Body of pancreas (tissue), 4 donors: ENCODE measurements around the gene TMEM132C.

Experiments used
- CTCF ChIP-seq, 7 experiments: fragments of 450-650 bp in 4 of 7; fragments of 200-600 bp in 3 of 7; sonication (generic) in 3 of 7; IDR thresholded peaks; one replicate each; pipeline ENCODE4 v1.5.1; 2016 to 2019; ENCODE audit warnings: antibody characterized with exemption in 7 of 7
- POLR2A ChIP-seq, 3 donors: fragments of 450-650 bp; IDR thresholded peaks; one replicate each; pipeline ENCODE4 v1.6.1; 2016; ENCODE audit warnings: antibody characterized with exemption in 3 of 3, mild to moderate bottlenecking in 2 of 3

- no peak for TF ChIP-seq CTCF (IDR thresholded peaks at IDR 0.05)
- no peak for TF ChIP-seq POLR2A (IDR thresholded peaks at IDR 0.05)
Observed at GRCh38 chr12:128712622-128713021, 445.7 kb downstream of the TMEM132C start.
